Measurements from ENCODE around the gene IRGC. TPM values are rescaled to one million over a fixed set of nuclear protein-coding genes. Genes with fewer than 3 reads are reported as not detected.

The IRGC gene
- total and polyA plus RNA-seq, 9 of the 15 experiments (the other 6 are each of a cell fraction or from before 2014, with no cell fraction given): not detected

GRCh38 chr19:43754503-43755255, 38.8 kb downstream of the IRGC start, which contains the start of gene SMG9 (continued):
- TF ChIP-seq ZNF449 (CRISPR knock-in tag; IDR thresholded peaks at IDR 0.05) (no peak), ILK (tag; IDR thresholded peaks at IDR 0.05; ENCODE audit: borderline replicate concordance, low read depth) (no peak), ZNF695 (CRISPR knock-in tag; IDR thresholded peaks at IDR 0.05) (no peak), E2F6 (IDR thresholded peaks at IDR 0.05; ENCODE audit: borderline replicate concordance in 1 of 2, extremely low read depth in 1 of 2, insufficient read depth in 1 of 2, insufficient read length in 1 of 2, low read depth in 1 of 2, low read length in 1 of 2, poor library complexity in 1 of 2, severe bottlenecking in 1 of 2) (peak; percentile 51 to 85), GABPB1 (CRISPR knock-in tag; IDR thresholded peaks at IDR 0.05) (peak; percentile 43; the same call in 1 of the 2 replicates), U2AF2 (optimal IDR thresholded peaks at IDR 0.05; ENCODE audit: low read depth, low read length) (no peak), GABPB2 (CRISPR knock-in tag; conservative IDR thresholded peaks at IDR 0.05) (no peak), ERF (CRISPR knock-in tag; IDR thresholded peaks at IDR 0.05) (no peak; the same call in 1 of the 2 replicates), SMARCA4 (IDR thresholded peaks at IDR 0.05) (0 out of 2 replicates have a peak, but pooled peaks have one; percentile 43), PREB (CRISPR knock-in tag; IDR thresholded peaks at IDR 0.05) (no peak), CBX3 (IDR thresholded peaks at IDR 0.05; ENCODE audit: borderline replicate concordance in 1 of 2, low read length in 2 of 2) (peak in 1 of 2 experiments; percentile 8; a peak in 1 of 3 replicates), SRSF9 (IDR thresholded peaks at IDR 0.05; ENCODE audit: borderline replicate concordance, low read depth, low read length) (no peak), FOXK2 (conservative IDR thresholded peaks at IDR 0.05 in 1 of 2, IDR thresholded peaks at IDR 0.05 in 1 of 2; ENCODE audit: low read depth in 2 of 2) (peak; percentile 45 to 59; a peak in 3 of 4 replicates), CSDE1 (IDR thresholded peaks at IDR 0.05) (no peak), MECOM (CRISPR knock-in tag; IDR thresholded peaks at IDR 0.05) (no peak), PPARD (CRISPR knock-in tag; IDR thresholded peaks at IDR 0.05) (no peak)
- TF ChIP-seq, protein P1, sequence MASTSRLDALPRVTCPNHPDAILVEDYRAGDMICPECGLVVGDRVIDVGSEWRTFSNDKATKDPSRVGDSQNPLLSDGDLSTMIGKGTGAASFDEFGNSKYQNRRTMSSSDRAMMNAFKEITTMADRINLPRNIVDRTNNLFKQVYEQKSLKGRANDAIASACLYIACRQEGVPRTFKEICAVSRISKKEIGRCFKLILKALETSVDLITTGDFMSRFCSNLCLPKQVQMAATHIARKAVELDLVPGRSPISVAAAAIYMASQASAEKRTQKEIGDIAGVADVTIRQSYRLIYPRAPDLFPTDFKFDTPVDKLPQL (IDR thresholded peaks at IDR 0.05; ENCODE audit: extremely low read depth, insufficient read length): no peak
- TF ChIP-seq, protein P2, sequence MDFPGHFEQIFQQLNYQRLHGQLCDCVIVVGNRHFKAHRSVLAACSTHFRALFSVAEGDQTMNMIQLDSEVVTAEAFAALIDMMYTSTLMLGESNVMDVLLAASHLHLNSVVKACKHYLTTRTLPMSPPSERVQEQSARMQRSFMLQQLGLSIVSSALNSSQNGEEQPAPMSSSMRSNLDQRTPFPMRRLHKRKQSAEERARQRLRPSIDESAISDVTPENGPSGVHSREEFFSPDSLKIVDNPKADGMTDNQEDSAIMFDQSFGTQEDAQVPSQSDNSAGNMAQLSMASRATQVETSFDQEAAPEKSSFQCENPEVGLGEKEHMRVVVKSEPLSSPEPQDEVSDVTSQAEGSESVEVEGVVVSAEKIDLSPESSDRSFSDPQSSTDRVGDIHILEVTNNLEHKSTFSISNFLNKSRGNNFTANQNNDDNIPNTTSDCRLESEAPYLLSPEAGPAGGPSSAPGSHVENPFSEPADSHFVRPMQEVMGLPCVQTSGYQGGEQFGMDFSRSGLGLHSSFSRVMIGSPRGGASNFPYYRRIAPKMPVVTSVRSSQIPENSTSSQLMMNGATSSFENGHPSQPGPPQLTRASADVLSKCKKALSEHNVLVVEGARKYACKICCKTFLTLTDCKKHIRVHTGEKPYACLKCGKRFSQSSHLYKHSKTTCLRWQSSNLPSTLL (IDR thresholded peaks at IDR 0.05): no peak
- TF ChIP-seq, protein P3, sequence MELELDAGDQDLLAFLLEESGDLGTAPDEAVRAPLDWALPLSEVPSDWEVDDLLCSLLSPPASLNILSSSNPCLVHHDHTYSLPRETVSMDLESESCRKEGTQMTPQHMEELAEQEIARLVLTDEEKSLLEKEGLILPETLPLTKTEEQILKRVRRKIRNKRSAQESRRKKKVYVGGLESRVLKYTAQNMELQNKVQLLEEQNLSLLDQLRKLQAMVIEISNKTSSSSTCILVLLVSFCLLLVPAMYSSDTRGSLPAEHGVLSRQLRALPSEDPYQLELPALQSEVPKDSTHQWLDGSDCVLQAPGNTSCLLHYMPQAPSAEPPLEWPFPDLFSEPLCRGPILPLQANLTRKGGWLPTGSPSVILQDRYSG (tag; conservative IDR thresholded peaks at IDR 0.05; ENCODE audit: low read depth): no peak

Measured in K562 (cell line).